Endothelial cell (in vitro differentiated cells): ENCODE results near the gene MRPL16. TPM values are rescaled to one million over a fixed set of nuclear protein-coding genes. Genes with fewer than 3 reads are reported as not detected.

ENCODE experiments used
- DNase-seq: peaks from one replicate; pipeline ENCODE4 v3.0.0; 2021; ENCODE audit warnings: low spot score
- H3K27ac Mint-ChIP-seq: one replicate; pipeline ENCODE4 v1.8.0; 2021; ENCODE audit warnings: mixed read lengths, inconsistent platforms; ENCODE audit not compliant: unreplicated experiment
- H3K27me3 Mint-ChIP-seq: one replicate; pipeline ENCODE4 v1.8.0; 2021; ENCODE audit warnings: mild to moderate bottlenecking, moderate library complexity, mixed read lengths, inconsistent platforms; ENCODE audit not compliant: unreplicated experiment
- H3K36me3 Mint-ChIP-seq: one replicate; pipeline ENCODE4 v1.8.0; 2021; ENCODE audit warnings: mild to moderate bottlenecking, low read depth, mixed read lengths, inconsistent platforms; ENCODE audit not compliant: unreplicated experiment
- H3K4me1 Mint-ChIP-seq: one replicate; pipeline ENCODE4 v1.8.0; 2021; ENCODE audit warnings: mild to moderate bottlenecking, mixed read lengths, inconsistent platforms; ENCODE audit not compliant: unreplicated experiment
- H3K4me3 Mint-ChIP-seq: one replicate; pipeline ENCODE4 v1.8.0; 2021; ENCODE audit warnings: mild to moderate bottlenecking, mixed read lengths, inconsistent platforms; ENCODE audit not compliant: unreplicated experiment
- H3K9me3 Mint-ChIP-seq: one replicate; pipeline ENCODE4 v1.8.0; 2021; ENCODE audit warnings: mixed read lengths, inconsistent platforms; ENCODE audit not compliant: unreplicated experiment
- CTCF ChIP-seq: fragments of 200-600 bp; sonication (generic); IDR thresholded peaks from one replicate; pipeline ENCODE4 v1.5.0; 2021; ENCODE audit warnings: antibody characterized with exemption; ENCODE audit not compliant: unreplicated experiment
- total RNA-seq: library from RNA; stranded (reverse); fragmentation: NEBNext Ultra II Directional; extraction: Animal tissue kit (Norgen Biotek cat#: 25700); gene quantifications from one replicate; pipeline ENCODE4 v1.2.1, GENCODE V29; 2021; ENCODE audit not compliant: unreplicated experiment

The MRPL16 gene
- total RNA-seq, 1 donor from 2014 or later, result 47.2 TPM

GRCh38 chr11:59813364-59813763, 2.8 kb upstream of the MRPL16 start:
- Mint-ChIP-seq H3K4me1 (peaks cover 45% of the 10 kb centered on the region), H3K4me3 (no peak overlapping the region)

GRCh38 chr11:59812220-59812619, 1.6 kb upstream of the MRPL16 start:
- Mint-ChIP-seq H3K36me3 (peaks cover 8% of the 10 kb centered on the region), H3K27ac (peak overlapping the region; percentile 58), H3K4me1 (peaks cover 45% of the 10 kb centered on the region), H3K9me3 (no peaks in the 10 kb centered on the region), H3K27me3 (peaks cover 5% of the 10 kb centered on the region), H3K4me3 (peak overlapping the region; percentile 65)
- no peak for TF ChIP-seq CTCF
- DNase-seq, result no peak

More at GRCh38 chr11:59813364-59813763, 2.8 kb upstream of the MRPL16 start:
- Mint-ChIP-seq H3K36me3 (peaks cover 3% of the 10 kb centered on the region), H3K27ac (no peak overlapping the region), H3K27me3 (peaks cover 5% of the 10 kb centered on the region), H3K9me3 (no peaks in the 10 kb centered on the region)
- DNase-seq, result no peak
- TF ChIP-seq CTCF, result no peak

GRCh38 chr11:59810911-59811259, 307 bp upstream of the MRPL16 start:
- Mint-ChIP-seq H3K27me3 (peaks cover 10% of the 10 kb centered on the region), H3K9me3 (no peaks in the 10 kb centered on the region), H3K4me3 (peak overlapping the region; percentile 93), H3K27ac (peak overlapping the region; percentile 40), H3K36me3 (peaks cover 19% of the 10 kb centered on the region), H3K4me1 (peaks cover 39% of the 10 kb centered on the region)
- no peak for TF ChIP-seq CTCF
- no peak for DNase-seq

GRCh38 chr11:59807047-59807610, 3.4 kb downstream of the MRPL16 start:
- TF ChIP-seq CTCF, result no peak
- no peak for DNase-seq
- H3K9me3 Mint-ChIP-seq, result no peaks in the 10 kb centered on the region
- peak overlapping the region; percentile 27 for H3K27ac Mint-ChIP-seq
- H3K4me1 Mint-ChIP-seq, result peaks cover 36% of the 10 kb centered on the region
- peak overlapping the region; percentile 74 for H3K4me3 Mint-ChIP-seq
- H3K27me3 Mint-ChIP-seq, result peaks cover 14% of the 10 kb centered on the region
- peaks cover 34% of the 10 kb centered on the region for H3K36me3 Mint-ChIP-seq

- DNase-seq, result no peak
- Mint-ChIP-seq H3K27me3 (peaks cover 14% of the 10 kb centered on the region), H3K27ac (no peak overlapping the region), H3K4me3 (no peak overlapping the region), H3K36me3 (peaks cover 50% of the 10 kb centered on the region), H3K9me3 (no peaks in the 10 kb centered on the region), H3K4me1 (peaks cover 39% of the 10 kb centered on the region)
- TF ChIP-seq CTCF, result no peak
Measured at GRCh38 chr11:59804061-59804460, 6.5 kb downstream of the MRPL16 start.
